Kidney (tissue), 14 donors: ENCODE measurements around the gene DNAL1. TPM values are rescaled to one million over a fixed set of nuclear protein-coding genes. Genes with fewer than 3 reads are reported as not detected.

Experiments used
- DNase-seq, 5 donors: peaks; one replicate each; pipeline ENCODE4 v3.0.0-alpha.2; 2013 to 2020
- FAIRE-seq: peaks from 2 replicates; lab custom pipeline; 2012; peaks lifted over from hg19 to GRCh38; lab: Jason Lieb, UNC
- H3K27ac ChIP-seq, 2 donors: one replicate each; pipeline ENCODE4 v1.7.0; 2013; ENCODE audit warnings: low read depth in 2 of 2, low read length in 2 of 2, inconsistent platforms in 1 of 2
- H3K27me3 ChIP-seq: one replicate; pipeline ENCODE4 v1.7.1; 2013; ENCODE audit warnings: low read length, inconsistent platforms; ENCODE audit not compliant: control insufficient read depth, insufficient read depth
- H3K36me3 ChIP-seq, 3 donors: one replicate each; pipeline versions ENCODE4 v1.7.0 to v1.7.1; 2013; ENCODE audit warnings: low read length in 3 of 3, control low read depth in 1 of 3, inconsistent platforms in 1 of 3; ENCODE audit not compliant: insufficient read depth in 3 of 3, control insufficient read depth in 2 of 3
- H3K4me1 ChIP-seq, 3 donors: one replicate each; pipeline versions ENCODE4 v1.7.0 to v1.7.1; 2013; ENCODE audit warnings: low read length in 3 of 3, inconsistent platforms in 1 of 3, low read depth in 1 of 3; ENCODE audit not compliant: control insufficient read depth in 2 of 3, insufficient read depth in 2 of 3
- H3K4me3 ChIP-seq, 3 donors: one replicate each; pipeline versions ENCODE4 v1.7.0 to v1.8.1; 2013; ENCODE audit warnings: low read length in 3 of 3, control low read depth in 1 of 3, inconsistent platforms in 1 of 3
- H3K9ac ChIP-seq, 3 donors: one replicate each; pipeline versions ENCODE4 v1.7.0 to v1.7.1; 2013; ENCODE audit warnings: low read length in 3 of 3, control low read depth in 1 of 3, inconsistent platforms in 1 of 3
- H3K9me3 ChIP-seq, 3 donors: one replicate each; pipeline versions ENCODE4 v1.7.0 to v1.7.1; 2013; ENCODE audit warnings: low read length in 3 of 3, control low read depth in 1 of 3, inconsistent platforms in 1 of 3; ENCODE audit not compliant: control insufficient read depth in 2 of 3, insufficient read depth in 1 of 3
- CTCF ChIP-seq: IDR thresholded peaks from 3 replicates; pipeline ENCODE4 v1.5.1; 2012; ENCODE audit warnings: mild to moderate bottlenecking, moderate library complexity, borderline replicate concordance; ENCODE audit not compliant: insufficient read depth; ENCODE audit errors: extremely low read depth
- intact Hi-C: fragments of 100-400 bp; cut with DNase I; formaldehyde crosslinking; loops from one replicate; pipeline ENCODE4 v1.11.1; 2022
- polyA plus RNA-seq: library from polyadenylated mRNA; stranded (reverse); fragments of 350-450 nt; fragmentation: Illumina TruSeq; extraction: RNeasy Lipid Tissue Mini Kit (QIAGEN cat#74804); gene quantifications from one replicate; pipeline ENCODE4 v1.2.3, GENCODE V29; 2014; ENCODE audit warnings: low read depth, low replicate concordance; ENCODE audit not compliant: insufficient read depth
- total RNA-seq: library from RNA; stranded (reverse); fragmentation: NEBNext Ultra II Directional; extraction: Animal tissue kit (Norgen Biotek cat#: 25700); gene quantifications from one replicate; pipeline ENCODE4 v1.2.1, GENCODE V29; 2021
- donor health status: control.
- donor health status: control.
- donor health status: control.
- donor health status: control.
- donor health status: control.
- donor health status: DM: yes; HTN: yes; CAD: no.
- donor health status: Normal renal cell carcinoma (clear cell type).

DNAL1 gene
- total and polyA plus RNA-seq, 2 donors from 2014 or later, result 9.3 to 32.3 TPM

- Histone ChIP-seq H3K9me3 (no peaks in the 10 kb centered on the region), H3K36me3 (peaks cover 2 to 11% (median 2%) of the 10 kb centered on the region in 3 donors), H3K27ac (peak within 1 kb of the TSS; percentile 79 to 91), H3K4me1 (peaks cover 5 to 15% (median 13%) of the 10 kb centered on the region in 3 donors), H3K9ac (peak within 1 kb of the TSS; percentile 18 to 91 (median 85)), H3K27me3 (no peaks in the 10 kb centered on the region), H3K4me3 (peak within 1 kb of the TSS; percentile 66 to 95 (median 93))
- DNase-seq (peak; percentile 92 to 96 (median 95)), FAIRE-seq (no peak)
- TF ChIP-seq CTCF, result no peak
- intact Hi-C loops, result no loop called here
Measured at GRCh38 chr14:73713803-73714655, 69.2 kb downstream of the DNAL1 start, which contains the start of gene PNMA1. PNMA1 (minus strand) TSS chr14:73714384; CDS start chr14:73713639, 745 bp downstream.

GRCh38 chr14:73714656-73715081, 69.9 kb downstream of the DNAL1 start:
- intact Hi-C loops, result no loop called here
- TF ChIP-seq CTCF, result no peak
- Histone ChIP-seq H3K4me1 (peaks cover 5 to 15% (median 13%) of the 10 kb centered on the region in 3 donors), H3K27me3 (no peaks in the 10 kb centered on the region), H3K4me3 (peak overlapping the region; percentile 30 to 95 (median 60)), H3K9ac (peak overlapping the region in 1 of 3 donors; percentile 45), H3K27ac (no peak overlapping the region), H3K9me3 (no peaks in the 10 kb centered on the region), H3K36me3 (peaks cover 2 to 16% (median 2%) of the 10 kb centered on the region in 3 donors)
- no peak for FAIRE-seq
- DNase-seq, result peak in 1 of 5 donors; percentile 64

- Histone ChIP-seq H3K4me1 (peaks cover 5 to 15% (median 13%) of the 10 kb centered on the region in 3 donors), H3K36me3 (peaks cover 2 to 22% (median 7%) of the 10 kb centered on the region in 3 donors), H3K27me3 (no peaks in the 10 kb centered on the region), H3K9me3 (no peaks in the 10 kb centered on the region), H3K4me3 (no peak overlapping the region), H3K27ac (no peak overlapping the region), H3K9ac (no peak overlapping the region)
- DNase-seq (no peak), FAIRE-seq (no peak)
- no peak for TF ChIP-seq CTCF
- intact Hi-C loops, result no loop called here
Measured at GRCh38 chr14:73715707-73716106, 70.9 kb downstream of the DNAL1 start.
